WI38 (cell line): ENCODE data around the gene SSC4D.

Experiments
- H3K4me3 ChIP-seq: 2 replicates; pipeline ENCODE4 v1.5.1; 2011; ENCODE audit warnings: low read depth, mild to moderate bottlenecking, control low read depth, low read length
- CTCF ChIP-seq: IDR thresholded peaks from 2 replicates; pipeline ENCODE4 v1.5.1; 2012; ENCODE audit warnings: low read depth, mild to moderate bottlenecking, control low read depth, low read length

Gene SSC4D

GRCh38 chr7:76340617-76341131 is 68.8 kb downstream of the SSC4D start:
- no peak for TF ChIP-seq CTCF

More at GRCh38 chr7:76340617-76341131, 68.8 kb downstream of the SSC4D start:
- no peak overlapping the region for H3K4me3 ChIP-seq
